NOMO-1 (cell line): Measurements from ENCODE around the gene PRTN3.

Experiments used
- DNase-seq, 2 experiments: peaks; one replicate each; lab custom pipeline; 2025; ENCODE audit not compliant: unreplicated experiment in 2 of 2; lab: John Stamatoyannopoulos, UW

PRTN3 gene

GRCh38 chr19:861756-862580 is 21.2 kb downstream of the PRTN3 start:
- DNase-seq = peak in 1 of 2 experiments; percentile 40

- DNase-seq = no peak
Observed at GRCh38 chr19:862581-863314, 21.9 kb downstream of the PRTN3 start.

DNA sequence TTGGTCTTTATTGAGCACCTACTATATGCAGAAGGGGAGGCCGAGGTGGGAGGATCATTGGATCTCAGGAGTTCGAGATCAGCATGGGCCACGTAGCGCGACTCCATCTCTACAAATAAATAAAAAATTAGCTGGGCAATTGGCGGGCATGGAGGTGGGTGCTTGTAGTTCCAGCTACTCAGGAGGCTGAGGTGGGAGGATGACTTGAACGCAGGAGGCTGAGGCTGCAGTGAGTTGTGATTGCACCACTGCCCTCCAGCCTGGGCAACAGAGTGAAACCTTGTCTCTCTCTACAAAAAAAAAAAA is 22.5 kb downstream of the PRTN3 start:
- no peak for DNase-seq

- no peak for DNase-seq
Observed at GRCh38 chr19:866769-867300, 26.0 kb downstream of the PRTN3 start.

GRCh38 chr19:867301-867793 is 26.5 kb downstream of the PRTN3 start:
- no peak for DNase-seq

GRCh38 chr19:867855-868457 is 27.2 kb downstream of the PRTN3 start:
- no peak for DNase-seq

DNA sequence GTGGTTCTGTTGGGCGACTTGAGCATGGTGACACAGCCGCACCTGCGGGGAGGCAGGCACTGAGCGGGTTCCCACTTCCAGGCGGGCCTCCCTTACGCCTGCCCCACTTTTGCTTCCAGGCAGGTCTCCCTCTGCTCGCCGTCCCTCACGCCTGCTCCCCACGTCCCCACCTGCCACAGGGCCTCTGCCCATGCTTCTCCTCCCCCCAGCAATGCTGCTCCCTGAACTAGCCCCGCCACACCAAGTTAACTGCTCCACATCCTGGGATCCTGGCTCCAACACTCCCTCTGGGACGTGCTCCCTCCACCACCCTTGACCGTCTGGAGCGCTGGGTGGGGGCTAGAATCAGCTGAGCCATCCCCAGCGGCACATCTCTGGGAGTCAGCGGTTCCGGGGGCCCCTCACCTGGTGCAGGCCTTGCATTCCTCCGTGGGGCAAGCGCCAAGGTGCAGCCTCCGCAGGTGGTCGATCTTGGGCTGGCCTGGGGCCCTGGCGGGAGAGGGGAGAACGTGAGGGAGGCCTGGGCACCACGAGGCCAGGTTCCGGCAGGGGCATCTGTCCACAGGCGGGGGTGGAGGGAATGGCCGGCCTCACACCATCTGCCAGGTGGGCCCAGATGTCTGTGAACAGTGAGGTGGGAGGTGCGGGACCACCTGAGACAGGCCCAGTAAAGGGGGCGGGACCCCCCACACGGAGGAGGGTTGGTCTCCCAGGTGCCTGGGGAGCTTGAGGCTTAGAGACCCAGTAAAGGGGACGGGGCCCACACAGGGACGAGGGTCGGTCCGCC is 27.9 kb downstream of the PRTN3 start:
- no peak for DNase-seq

- no peak for DNase-seq
Observed at GRCh38 chr19:869245-870177, 28.7 kb downstream of the PRTN3 start.

GRCh38 chr19:870314-870713 is 29.5 kb downstream of the PRTN3 start:
- DNase-seq = no peak

DNA sequence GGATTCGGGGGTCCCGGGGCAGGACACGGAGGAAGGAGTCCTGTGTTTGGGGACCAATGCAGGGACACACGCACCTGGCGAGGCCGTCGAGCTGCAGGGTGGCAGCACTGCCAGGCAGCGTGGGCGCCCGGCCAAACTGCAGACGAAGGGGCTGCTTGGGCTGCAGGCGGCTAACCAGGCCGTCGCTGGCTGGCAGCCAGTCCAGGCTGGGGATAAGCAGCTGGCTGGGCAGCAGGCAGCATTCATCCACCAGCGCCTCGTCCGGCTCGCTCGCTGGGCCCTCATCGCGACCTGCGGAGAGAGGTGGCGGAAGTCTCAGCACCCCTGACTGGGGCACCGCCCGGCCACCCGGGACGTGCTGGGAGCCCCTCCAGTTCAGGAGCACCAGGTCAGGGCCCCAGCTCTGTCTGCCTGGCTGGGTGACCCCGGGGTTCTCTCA is 30.2 kb downstream of the PRTN3 start:
- no peak for DNase-seq

DNA sequence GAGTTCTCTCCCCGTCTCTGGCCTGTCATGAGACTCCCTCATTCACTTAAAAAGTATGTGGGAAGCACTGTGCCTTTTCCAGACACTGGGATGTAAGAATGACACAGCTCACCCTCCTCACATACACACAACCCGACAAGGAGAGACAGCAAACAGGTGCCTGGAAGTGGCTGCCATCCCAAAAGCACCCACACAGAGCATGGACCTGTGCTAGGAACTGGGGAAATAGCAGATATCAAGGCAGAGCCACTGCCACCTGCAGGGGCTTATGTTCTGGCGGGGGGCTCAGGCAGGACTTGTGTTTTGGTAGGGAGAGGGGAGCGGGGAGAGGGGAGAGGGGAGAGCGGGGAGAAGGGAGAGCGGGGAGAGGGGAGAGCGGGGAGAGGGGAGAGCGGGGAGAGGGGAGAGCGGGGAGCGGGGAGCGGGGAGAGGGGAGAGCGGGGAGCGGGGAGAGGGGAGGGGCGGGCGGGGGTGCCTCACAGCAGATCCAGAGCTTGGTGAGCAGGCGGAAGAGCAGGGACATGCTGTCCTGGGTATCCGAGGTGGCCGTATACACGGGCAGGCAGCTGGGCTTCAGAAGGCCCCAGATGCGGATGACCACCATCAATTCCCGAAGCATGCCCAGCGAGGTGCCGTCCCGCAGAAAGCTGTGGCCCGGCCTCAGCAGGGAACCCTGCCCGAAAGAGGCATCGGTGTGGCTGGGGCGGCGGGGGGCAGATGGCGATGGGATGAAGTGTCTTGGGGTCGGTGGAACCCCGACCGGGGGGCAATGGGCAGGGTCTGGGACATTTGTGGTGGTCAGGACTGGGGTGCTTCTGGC is 30.9 kb downstream of the PRTN3 start:
- no peak for DNase-seq

DNA sequence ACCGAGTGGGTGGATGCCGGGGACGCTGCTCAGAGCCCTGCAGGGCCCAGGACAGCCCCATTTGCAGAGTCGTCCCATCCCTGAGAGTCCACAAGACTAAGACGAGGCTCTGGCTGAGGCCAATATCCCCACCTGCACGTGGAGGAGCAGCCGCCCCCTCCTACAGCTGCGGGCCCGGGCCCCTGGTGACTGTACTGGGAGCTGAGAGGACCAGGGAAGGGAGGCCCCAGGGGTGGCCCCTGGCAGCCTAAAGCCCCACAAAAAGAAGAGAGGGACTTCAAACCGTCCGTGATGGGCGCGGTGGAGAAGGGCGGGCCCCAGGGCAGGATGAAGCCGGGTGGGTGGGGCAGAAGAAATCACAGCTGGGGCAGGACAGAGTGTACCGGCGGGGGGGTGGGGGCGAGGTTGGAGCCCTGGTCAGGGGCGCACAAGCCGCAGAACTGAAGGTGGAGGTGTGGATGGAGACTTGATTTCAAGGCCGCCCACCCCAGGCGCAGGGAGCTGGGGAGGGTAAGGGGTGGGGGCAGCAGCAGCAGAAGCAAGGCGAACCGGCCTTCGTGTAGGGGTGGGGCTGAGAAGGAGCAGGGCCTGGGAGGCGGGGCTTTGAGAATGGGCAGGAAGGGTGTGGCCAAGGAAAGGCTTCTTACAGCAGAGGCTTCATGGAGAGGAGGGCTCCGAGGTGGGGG is 31.6 kb downstream of the PRTN3 start:
- peak; percentile 57 to 60 for DNase-seq

DNA sequence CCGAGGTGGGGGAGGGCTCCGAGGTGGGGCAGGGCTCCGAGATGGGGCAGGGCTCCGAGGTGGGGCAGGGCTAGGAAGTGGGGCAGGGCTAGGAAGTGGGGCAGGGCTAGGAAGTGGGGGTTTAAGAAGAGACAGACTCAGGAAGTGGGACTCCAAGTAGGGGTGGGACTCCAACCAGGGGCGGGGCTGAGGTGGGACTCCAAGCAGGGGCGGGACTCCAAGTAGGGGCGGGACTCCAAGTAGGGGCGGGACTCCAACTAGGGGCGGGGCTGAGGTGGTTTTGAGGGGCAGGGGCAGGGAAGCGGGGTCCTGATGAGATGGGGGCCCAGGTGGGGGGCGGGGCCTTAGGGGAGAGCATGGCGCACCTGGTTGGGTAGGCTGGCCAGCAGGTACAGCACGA is 32.3 kb downstream of the PRTN3 start:
- no peak for DNase-seq

DNA sequence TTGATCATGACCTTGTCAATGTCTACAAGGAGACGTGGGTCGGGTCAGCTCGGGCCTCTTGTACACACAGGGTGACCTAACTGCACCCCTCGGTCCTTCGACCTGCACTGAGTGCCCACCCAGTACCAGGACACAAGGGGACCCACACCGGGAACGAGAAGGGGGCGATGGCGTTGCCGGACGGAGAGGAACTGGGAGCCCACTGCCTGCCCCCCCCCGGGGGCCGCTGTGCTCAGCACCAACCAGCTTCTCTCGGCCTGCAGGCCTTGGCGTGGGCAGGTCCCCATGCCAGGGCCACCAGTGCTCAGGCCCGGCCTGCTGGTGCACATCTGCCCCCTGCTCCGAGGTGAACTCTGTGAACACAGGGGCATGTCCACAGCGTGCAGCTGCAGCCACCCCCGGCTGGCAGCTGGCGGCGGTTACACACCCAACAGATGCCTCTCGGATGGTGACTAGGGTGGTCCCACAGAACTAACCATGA is 32.8 kb downstream of the PRTN3 start:
- DNase-seq = no peak

- DNase-seq = no peak
Observed at GRCh38 chr19:875265-875879, 34.6 kb downstream of the PRTN3 start.

DNA sequence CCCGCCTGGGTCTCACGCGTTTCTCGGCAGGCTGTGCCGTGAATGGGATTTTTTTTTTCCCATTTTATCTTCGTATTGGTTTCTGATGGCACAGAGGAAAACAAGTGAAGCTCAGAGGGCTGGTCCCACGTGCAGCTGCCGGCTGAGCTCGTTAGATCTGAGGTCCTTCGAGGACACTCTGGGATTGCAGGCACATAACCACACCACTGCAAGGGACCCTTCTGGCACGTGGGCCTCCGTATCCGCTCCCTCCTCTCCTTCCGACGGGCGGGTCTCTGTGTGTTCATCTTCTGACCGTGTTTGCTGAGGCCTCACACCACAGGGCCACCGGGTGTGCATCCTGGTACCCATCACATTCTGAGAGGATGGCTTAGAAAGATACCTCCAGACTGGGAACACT is 35.3 kb downstream of the PRTN3 start:
- no peak for DNase-seq

DNA sequence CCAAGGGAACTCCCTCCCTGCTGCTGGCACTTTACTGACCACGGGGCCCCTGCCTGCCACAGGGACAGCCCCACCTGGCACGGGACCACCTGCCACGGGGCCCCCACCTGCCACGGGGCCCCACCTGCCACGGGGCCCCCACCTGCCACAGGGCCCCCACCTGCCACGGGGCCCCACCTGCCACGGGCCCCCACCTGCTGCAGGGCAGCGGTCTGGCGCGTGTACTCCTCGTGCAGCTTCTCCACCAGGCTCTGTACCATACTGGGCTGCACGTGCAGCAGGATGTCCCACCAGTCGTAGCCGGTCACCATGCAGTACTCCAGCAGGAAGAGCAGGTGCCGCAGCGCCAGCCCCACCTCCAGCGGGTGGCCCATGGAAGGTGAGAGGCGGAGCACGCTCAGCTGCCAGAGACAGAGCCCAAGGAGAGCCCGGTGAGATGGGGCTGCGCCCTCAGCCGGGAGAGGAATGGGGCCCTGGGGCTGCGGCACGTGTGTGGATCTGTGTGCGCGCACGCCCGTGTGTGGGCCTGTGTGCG is 36.0 kb downstream of the PRTN3 start:
- no peak for DNase-seq
